Cardiac septum (tissue), 1 donor: ENCODE measurements around the gene ARAP1. TPM values are rescaled to one million over a fixed set of nuclear protein-coding genes. Genes with fewer than 3 reads are reported as not detected.

Experiments
- DNase-seq: peaks from one replicate; pipeline ENCODE4 v3.0.0-alpha.2; 2020; ENCODE audit warnings: low spot score
- intact Hi-C: fragments of 100-400 bp; cut with DNase I; formaldehyde crosslinking; loops from one replicate; pipeline ENCODE4 v1.14.0; 2022
- total RNA-seq: library from RNA; stranded (reverse); fragmentation: NEBNext Ultra II Directional; extraction: Animal tissue kit (Norgen Biotek cat#: 25700); gene quantifications from one replicate; pipeline ENCODE4 v1.2.1, GENCODE V29; 2021
- donor health status: DM: no; HTN: no; CAD: no.

Gene ARAP1
- total RNA-seq, 1 donor from 2014 or later = 46.3 TPM

DNA sequence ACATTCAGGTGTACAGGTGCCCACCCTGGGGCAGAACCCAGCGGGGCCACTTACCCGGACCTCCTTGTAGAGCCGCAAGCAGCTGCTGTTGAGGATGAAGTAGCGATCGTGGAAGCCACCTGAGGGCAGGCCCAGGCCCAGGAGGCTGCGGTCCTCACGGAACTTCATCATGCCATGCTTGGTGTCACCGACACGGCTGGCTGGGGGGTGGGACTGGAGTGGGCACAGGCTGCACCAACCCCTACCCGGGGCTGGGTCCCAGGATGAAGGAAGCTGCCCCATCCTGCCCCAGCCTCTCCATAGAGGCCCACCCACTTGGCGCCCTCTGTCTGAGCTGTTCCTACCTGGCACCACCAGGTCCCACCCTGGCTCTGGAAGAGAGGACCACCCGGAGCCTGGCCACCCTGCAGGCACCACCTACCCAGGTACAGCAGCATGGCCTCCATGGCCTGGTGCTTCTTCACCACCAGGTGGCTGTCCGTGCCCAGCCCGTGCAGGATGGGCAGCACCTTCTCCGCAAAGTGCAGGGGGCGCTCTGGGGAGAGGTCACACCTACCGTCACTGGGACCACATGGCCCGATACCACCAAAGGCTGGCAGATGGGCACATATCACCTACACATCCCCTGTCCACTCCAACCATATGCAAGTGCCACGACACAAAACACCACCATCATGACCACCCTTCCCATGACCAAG is 58.8 kb downstream of the ARAP1 start:
- no peak for DNase-seq
- intact Hi-C loops = no loop called here

DNA sequence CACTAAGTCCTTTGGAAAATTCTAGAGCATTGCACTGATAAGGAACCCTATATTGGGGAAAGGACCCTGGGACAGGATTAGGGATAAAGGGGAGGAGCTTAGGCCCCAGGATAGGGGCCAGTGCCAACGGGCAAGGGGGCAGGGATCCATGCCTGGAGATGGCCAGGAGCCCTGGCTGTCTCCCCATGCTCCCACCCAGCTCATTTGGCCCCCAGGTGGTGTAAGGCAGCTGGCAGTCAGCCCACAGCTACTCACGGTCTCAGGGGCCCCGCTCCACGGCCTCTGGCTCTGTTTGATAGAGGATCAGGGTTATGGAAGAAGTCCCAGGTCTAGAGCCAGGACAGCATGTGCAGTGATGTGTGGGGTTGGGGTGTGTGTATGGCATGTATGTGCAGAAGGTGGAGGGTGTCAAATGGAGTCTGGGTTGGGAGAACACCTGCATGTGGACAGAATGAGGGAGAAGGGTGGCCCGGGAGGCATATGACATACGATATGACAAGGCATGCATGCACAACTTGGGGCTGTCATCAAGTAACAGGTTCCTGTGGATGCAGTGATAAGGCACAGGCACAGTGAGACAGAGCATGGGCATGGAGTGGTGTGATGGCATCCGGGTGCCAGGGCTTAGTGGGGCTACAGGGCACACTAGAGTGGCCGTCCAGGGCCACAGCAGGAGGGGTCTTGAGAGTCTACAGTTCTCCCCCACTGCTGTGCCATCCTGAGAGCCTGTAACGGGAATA is 59.5 kb downstream of the ARAP1 start:
- intact Hi-C loops = no loop called here
- DNase-seq = no peak

DNA sequence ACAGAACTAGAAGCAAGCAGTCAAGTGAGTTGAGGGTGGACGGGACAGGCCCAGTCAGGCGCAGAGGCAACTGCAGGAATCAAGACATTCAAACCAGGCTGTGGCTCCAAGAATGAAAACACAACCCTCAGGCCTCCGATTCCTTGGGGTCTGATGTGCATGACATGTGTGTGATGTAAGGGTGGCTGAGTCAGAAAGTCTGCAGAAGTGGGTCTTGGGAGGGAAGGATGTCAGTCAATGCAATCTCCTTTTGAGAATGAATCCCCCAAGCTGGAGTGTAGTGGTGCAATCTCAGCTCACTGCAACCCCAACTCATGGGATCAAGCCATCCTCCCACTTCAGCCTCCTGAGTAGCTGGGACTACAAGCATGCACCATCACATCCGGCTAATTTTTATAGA is 62.0 kb downstream of the ARAP1 start:
- DNase-seq = no peak
- intact Hi-C loops = no loop called here

DNA sequence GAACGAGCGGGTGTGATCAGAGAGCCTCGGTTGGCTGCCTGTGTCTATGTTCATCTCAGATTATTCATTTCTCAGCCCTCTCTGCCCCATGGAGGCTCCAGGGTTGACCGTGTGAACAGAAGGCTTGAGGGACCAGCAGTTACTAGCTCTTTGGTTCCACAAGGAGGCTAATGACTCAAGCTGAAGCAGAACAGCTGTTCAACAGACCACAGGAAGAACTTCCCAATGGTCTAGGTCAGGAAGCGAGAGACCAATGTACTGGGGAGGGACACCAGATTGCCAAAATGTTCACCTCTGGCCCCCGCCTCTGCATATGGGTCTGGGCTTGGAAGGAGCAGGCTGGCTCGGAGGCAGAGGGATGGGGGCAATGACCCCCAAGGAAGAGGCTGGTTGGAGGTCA is 63.3 kb downstream of the ARAP1 start:
- intact Hi-C loops = no loop called here

DNA sequence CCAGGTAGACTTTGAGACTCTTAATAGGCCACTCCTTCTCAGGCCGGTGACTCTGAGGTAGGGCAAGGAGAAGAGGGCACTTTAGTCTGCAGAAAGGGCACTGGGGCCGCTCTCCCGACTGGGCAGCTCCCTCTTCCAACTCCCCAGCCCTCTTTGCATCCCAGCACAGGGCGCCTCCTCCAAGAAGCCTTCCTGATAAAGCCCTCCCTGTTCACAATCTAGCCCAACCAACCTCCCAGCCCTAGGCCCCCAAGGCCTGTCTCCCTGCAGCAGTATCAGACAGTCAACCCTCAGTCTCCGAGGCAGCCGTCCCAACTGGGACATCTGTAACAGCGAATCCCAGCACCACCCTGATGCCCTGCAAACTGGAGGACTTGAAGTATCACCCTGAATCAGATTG is 63.7 kb downstream of the ARAP1 start:
- no peak for DNase-seq
- intact Hi-C loops = no loop called here

More for the DNA sequence above, 63.3 kb downstream of the ARAP1 start:
- DNase-seq = no peak

DNA sequence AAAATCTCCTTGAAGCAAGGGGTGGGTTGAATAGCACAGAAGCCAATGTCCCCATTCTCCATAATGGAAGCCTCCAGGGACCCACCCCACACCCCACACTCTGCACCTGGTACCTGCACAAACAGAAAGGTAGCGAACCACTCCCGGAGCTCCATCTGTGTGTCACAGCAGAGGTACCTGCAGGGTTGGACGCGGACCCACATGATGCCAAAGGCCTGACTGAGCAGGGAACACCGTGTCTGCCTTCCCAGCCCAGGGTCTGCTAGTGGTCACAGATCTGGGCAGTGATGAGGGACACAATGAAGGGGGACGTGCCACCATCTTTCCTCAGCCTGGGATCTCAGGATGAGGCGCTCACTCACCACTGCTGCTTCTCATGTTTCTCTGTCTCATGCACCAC is 64.9 kb downstream of the ARAP1 start:
- DNase-seq = no peak
- intact Hi-C loops = no loop called here

DNA sequence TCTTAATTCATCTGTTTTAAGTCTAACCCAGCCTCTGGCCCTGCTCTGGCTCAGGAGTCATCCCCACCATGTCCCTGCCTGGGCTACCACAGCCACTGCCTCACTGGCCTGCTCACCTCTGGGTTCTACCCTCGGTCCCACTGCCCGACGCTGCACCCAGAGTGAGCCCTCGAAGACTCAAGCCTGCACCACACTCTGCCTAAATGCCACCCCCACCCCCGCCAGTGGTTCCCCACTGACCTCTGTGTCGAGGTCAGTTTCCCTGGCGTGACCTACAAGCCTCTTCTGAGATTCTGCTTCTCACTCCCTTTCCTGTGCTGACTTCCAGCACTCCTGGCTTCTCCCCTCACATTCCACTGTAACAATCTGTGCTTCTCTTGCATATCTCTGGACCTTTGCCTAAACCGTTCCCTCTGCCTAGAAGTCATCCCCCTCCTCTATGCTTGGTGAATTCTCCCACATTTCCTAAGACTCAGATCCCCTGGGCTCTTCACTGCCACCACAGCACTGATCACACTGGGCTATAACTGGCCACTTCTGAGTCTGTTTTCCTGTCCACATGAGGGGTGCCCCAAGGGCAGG is 65.5 kb downstream of the ARAP1 start:
- no peak for DNase-seq
- intact Hi-C loops = no loop called here

DNA sequence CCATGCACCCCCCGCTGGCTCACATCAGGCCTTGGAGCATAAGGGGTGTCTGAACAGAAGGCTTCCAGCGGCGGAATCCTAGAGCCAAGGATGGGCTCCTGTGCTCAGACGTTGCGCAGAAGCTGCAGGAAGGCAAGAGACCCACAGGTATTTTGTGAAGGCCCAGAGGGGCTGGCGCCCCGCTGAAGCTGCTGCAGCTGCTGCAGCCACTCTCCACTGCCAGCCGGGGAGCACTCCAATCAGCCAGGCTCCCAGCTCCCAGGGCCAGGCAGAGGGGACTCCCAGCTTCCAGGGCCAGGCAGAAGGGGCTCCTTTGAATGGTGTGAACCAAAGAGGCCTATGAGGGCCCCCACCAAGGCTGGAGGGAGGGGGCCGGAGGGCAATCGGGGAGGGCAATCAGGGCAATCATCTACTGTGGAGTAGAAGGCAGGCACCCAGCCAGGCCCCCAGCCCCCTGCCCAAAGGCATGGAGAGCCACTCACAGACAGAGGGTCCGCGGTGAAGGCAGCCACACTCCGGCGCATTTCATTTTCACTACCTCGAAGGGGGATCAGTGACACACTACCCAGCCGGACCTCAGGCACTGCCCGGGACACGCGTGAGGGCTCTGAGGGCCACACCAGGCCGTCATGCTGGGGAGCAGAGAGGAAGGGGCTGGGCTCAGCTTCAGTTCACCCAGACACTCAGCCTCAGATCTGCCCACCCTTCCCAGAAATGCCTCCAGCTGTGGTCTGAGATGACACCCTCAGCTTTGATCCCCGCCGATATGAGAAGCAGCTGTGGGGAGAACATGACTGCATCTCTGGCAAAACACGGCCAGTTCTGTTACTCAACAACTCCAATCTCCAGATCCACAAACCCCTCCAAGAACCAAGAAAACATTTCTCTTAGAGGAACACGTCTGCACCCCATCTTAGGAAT is 66.4 kb downstream of the ARAP1 start:
- intact Hi-C loops = no loop called here
- no peak for DNase-seq

DNA sequence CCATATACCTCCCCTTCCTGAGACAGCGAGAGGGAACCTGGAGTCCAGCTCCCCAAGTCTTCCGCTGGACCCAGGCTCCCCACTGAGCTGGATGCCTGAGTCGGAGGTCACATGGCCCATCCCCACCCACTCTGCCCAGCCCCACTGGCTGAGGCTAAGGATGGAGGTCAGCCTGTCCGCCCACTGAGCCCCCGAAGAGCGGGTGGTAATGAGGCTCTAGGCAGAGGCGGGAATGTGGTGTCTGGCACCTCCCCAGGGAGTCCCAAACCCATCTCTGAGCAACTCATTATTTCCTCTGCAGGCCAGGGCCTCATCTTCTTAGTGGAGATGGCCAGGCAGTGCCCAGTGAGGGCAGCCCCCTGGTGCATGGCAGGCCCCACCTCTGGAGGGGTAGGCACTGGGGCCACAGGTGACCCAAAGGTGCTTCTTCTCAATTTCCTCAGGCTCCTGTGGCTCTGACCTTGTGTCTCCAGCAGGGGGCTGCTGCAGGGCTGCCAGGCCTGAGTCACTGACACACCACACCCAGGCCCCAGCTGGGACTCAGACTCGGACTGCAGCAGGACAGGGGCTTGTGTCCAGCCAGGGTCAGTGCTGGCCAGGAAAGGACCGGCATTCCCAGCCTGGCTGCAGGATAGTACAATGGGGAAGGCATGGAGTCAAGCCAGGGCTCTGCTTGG is 67.8 kb downstream of the ARAP1 start:
- intact Hi-C loops = loop anchor here (5.0 kb wide), 1 partner anchor 212 kb away; no protein-coding TSS in a partner anchor

DNA sequence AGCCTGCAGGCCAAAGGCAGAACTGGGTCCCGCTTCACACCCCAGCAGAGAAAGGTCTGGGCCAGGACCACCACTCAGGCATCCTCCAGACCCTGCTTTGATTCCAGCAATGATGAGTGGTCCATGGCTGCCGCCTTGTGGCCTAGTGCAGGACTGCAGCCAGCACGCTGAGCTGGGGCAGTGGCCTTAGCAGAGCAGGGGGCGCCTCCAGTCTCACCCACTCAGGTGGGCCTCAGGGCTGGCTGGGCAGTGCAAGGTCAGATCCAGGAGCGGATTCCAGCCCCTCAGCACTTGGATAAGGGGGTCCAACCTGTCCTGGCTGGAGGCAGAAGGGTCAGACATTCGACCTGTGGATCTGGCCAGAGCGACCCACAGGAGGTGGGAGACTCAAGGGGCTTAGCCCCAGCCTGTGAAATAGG is 68.4 kb downstream of the ARAP1 start:
- DNase-seq = no peak
- intact Hi-C loops = loop anchor here (2.0 to 5.0 kb wide), 2 partner anchors 99 to 211 kb away; no protein-coding TSS in a partner anchor

More for the DNA sequence above, 67.8 kb downstream of the ARAP1 start:
- peak; percentile 81 for DNase-seq

DNA sequence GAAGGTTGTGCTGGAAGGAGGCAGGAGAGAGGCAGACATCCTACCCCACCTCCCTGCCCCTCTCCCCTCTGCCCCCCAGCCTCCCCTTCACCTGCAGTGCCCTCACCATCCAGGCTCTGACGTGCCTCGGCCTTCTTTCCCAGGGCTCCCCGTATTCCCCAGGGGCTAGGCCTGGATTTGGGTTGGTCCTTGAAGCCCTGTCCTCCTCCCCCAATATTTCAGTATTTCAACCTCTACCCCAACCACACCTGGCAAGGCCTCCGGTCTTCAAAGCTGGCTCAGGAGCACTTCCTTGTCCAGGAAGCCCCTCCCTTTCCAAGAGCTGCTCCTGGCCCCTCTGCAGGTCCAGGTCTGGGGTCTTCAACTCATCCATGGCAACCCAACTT is 69.4 kb downstream of the ARAP1 start:
- intact Hi-C loops = loop anchor here (2.0 to 5.0 kb wide), 2 partner anchors 98 to 211 kb away; no protein-coding TSS in a partner anchor
- DNase-seq = no peak

DNA sequence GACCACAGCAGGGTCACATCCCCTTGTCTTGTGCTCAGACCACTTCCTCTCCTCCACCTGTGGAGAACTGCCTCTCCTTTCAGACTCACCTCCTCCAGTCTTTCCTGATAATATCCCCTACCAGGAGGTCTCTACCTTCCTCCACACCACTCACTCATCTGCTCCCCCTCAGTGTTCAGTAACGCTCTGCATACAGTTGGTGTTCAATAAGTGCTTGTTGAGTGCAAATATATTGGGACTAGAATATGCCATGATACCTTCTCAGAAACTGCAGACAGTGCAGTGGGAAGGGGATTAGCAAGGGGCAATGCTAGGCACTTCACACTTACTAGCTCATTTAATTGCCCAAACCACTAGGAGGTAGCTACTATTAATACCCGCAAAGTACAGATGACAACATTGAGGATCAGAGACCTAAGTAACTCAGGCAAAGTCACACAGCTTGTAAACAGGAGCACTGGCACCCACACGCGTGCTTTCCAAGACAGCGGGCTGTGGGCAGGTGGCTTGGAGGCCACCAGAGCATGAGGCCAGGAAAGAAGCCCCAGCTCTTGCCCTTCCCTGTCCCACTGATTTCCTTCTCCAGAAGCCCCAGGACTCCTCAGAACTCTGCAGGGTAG is 69.9 kb downstream of the ARAP1 start:
- intact Hi-C loops = loop anchor here (2.0 to 5.0 kb wide), 2 partner anchors 98 to 210 kb away; no protein-coding TSS in a partner anchor
- DNase-seq = no peak

DNA sequence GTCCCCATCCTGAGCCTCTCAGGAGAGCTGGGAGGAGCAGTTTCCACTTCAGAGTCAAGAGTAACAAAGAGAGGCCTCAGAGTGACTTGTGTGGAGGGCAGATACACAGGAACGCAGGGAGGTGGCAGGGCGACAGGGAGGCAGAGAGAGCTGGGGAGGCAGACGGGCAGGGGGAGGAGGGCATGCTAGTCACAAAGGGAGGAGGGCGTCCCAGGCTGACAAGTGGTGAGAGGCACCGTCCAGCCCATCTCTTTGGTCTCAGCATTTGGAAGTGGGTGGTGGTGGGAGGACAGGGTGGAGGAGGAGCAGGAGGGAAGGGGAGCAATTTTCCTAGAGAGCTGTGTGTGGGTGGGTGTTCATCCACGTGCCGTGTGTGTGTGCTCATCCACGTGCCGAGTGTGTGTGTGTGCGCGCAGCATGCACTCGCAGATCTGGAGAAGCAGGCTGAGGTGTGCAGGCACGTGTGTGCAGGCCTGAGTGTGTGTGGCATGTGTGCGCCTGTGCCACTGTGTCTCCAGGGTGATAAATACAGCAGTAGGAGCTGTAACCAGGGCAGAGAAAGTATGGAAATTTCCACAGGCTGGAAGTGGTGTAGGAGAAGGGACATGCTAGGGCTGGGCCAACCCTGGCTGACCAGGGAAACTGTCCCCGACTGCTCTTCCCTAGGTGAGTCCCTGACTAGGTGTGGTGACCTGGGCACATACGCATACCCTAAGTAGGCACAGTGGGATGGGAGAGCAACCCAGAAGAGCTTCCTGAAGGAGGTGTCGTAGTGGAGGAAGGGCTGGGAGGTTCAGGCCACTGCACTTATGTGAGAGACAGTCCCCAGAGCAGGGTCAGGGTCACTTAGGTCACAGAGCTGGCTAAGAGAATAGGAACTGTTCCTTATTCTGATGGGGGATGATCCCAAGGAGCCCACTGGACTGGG is 70.7 kb downstream of the ARAP1 start:
- intact Hi-C loops = loop anchor here (2.0 to 5.0 kb wide), 2 partner anchors 97 to 209 kb away; no protein-coding TSS in a partner anchor

DNA sequence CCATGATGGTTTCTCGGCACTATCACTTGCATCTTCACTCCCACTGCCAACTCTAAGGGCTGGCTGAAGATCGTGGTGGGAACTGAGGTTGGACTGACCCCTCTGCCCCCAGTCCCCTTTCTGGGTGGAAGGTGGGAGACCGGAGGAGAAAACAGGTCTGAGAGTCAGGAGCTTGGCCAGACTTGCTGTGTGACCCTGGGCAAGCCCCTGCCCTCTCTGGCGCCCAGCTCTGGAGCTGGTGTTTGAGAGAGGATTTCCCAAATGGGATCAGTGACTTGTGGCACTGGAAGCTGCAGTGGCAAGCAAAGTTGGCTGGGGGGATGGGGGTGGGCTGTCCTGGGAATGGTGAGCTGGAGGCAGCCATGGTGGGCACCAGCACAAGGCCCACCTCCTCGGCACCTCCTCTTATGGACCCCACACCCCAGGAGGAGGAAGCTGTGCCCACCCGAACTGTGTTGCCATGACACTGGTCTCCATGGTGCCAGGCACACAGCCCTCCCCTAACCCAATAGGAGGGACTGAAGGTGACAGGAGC is 71.5 kb downstream of the ARAP1 start:
- DNase-seq = no peak
- intact Hi-C loops = loop anchor here (5.0 kb wide), 1 partner anchor 208 kb away; no protein-coding TSS in a partner anchor

More for the DNA sequence above, 70.7 kb downstream of the ARAP1 start:
- no peak for DNase-seq

DNA sequence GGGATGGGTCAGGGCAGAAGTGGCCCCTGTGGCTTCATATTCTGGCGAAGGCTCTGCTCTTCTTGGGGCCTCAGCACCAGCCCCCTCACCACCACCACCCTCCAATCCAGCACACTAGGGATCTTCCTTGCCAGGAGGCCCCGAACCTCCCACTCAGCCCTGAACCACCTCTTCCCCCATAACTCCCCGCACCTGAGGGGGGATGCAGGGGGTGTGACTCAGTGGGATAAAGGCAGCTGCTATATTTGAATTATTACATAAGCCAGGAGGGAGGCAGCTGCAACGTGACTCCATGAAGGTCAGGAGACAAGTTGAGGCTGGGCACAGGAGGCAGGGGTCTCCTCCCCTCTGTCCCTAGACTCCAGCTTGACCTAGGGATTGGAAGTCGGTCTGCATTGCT is 72.3 kb downstream of the ARAP1 start:
- intact Hi-C loops = loop anchor here (5.0 kb wide), 1 partner anchor 208 kb away; no protein-coding TSS in a partner anchor

DNA sequence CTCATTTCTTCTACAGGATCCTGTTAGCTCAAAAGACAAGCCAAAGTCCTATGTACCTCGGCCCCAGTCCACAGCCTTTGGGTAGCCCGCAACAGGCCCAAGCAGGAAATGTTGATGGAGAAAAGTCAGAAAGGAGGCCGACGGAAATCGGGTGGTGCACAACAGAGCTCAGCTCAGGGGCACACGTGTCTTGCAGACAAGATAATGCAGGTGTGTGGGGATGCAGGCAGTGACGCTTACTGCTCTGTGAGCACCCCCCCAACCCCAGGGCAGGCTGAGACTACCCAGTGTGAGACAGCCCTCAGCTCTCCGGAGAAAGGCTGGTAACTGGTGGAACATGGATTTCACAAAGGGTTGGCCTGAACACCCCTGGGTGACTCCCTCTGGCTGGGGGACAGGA is 73.7 kb downstream of the ARAP1 start:
- no peak for DNase-seq
- intact Hi-C loops = no loop called here

More for the DNA sequence above, 72.3 kb downstream of the ARAP1 start:
- no peak for DNase-seq

DNA sequence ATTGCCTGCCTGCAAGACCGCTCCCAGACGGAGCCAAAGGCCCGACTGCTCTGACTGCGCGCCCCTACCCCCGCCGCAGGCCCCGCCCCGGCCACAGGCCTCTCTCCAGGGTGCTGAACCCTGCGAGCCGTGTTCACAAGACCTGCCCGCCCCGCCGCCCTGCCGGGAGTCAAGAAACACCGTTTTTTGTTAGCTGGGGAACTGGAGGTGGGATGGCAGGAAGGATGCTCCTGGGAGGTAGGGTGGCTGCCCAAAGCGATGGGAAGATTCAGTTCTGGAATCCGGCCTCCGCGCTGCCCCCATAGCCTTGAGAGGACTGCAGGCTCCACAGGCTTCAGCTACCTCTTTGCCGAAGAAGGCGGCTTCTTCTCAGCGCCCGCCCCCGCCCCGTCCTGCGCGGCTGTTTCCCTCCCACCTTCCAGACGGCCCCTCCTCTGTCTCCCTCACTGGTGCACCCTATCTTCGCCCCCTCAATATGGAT is 75.3 kb downstream of the ARAP1 start:
- intact Hi-C loops = no loop called here
- DNase-seq = no peak
